Aorta (tissue), 5 donors: ENCODE measurements around the gene TAF8. TPM values are rescaled to one million over a fixed set of nuclear protein-coding genes. Genes with fewer than 3 reads are reported as not detected.

Experiments
- ATAC-seq: fragments of 200-7000 bp; cut with Tn5 transposase; one replicate; pipeline ENCODE4 v1.9.1; 2022; ENCODE audit warnings: moderate library complexity; ENCODE audit not compliant: low FRiP score
- DNase-seq, 2 donors: peaks; one replicate each; pipeline ENCODE4 v3.0.0-alpha.2; 2020
- H3K27ac ChIP-seq, 2 donors: one replicate each; pipeline ENCODE4 v1.5.1; 2013; ENCODE audit warnings: low read length in 2 of 2, mild to moderate bottlenecking in 2 of 2, moderate library complexity in 2 of 2, control low read depth in 1 of 2, inconsistent platforms in 1 of 2, low read depth in 1 of 2
- H3K27me3 ChIP-seq, 2 donors: one replicate each; pipeline ENCODE4 v1.6.1; 2013; ENCODE audit warnings: control low read depth in 1 of 2, low read length in 1 of 2, mild to moderate bottlenecking in 1 of 2, moderate library complexity in 1 of 2; ENCODE audit not compliant: insufficient read depth in 2 of 2, control insufficient read depth in 1 of 2
- H3K36me3 ChIP-seq, 2 donors: one replicate each; pipeline ENCODE4 v1.6.1; 2013; ENCODE audit warnings: control low read depth in 1 of 2, low read length in 1 of 2, mild to moderate bottlenecking in 1 of 2; ENCODE audit not compliant: insufficient read depth in 2 of 2, control insufficient read depth in 1 of 2
- H3K4me1 ChIP-seq, 2 donors: one replicate each; pipeline ENCODE4 v1.6.1; 2013; ENCODE audit warnings: low read length in 2 of 2, control low read depth in 1 of 2, mild to moderate bottlenecking in 1 of 2, moderate library complexity in 1 of 2; ENCODE audit not compliant: insufficient read depth in 2 of 2, control insufficient read depth in 1 of 2
- H3K4me3 ChIP-seq, 2 donors: one replicate each; pipeline ENCODE4 v1.5.1; 2013; ENCODE audit warnings: low read length in 2 of 2, control low read depth in 1 of 2, mild to moderate bottlenecking in 1 of 2
- H3K9me3 ChIP-seq: one replicate; pipeline ENCODE4 v1.6.1; 2013; ENCODE audit warnings: mild to moderate bottlenecking, low read length; ENCODE audit not compliant: control insufficient read depth
- WGBS, 2 donors: extraction: QIAGEN DNeasy Blood & Tissue Kit; methylation state at CpG; one replicate each; pipeline ENCODE4 v1.1.7; 2013; 5-methylcytosine and 5-hydroxymethylcytosine counted together
- intact Hi-C, 2 donors: fragments of 100-400 bp; cut with DNase I; formaldehyde crosslinking; loops; one replicate each; pipeline versions ENCODE4 v1.14.2 to v1.15.0; 2022
- polyA plus RNA-seq, 2 donors: library from polyadenylated mRNA; stranded (reverse); fragments of 200-250 nt; gene quantifications; one replicate each; pipeline ENCODE4 v1.2.3, GENCODE V29; 2013
- total RNA-seq, 2 donors: library from RNA; stranded (reverse); fragmentation: NEBNext Ultra II Directional; extraction: Animal tissue kit (Norgen Biotek cat#: 25700); gene quantifications; one replicate each; pipeline ENCODE4 v1.2.1, GENCODE V29; 2021
- donor health status: healthy with polysubstance abuse.
- donor health status: Bipolar disorder and iron deficiency.
- donor health status: DM: no; HTN: no; CAD: no.
- donor health status: DM: no; HTN: no; CAD: no.
- donor health status: DM: yes; HTN: yes; CAD: no.

TAF8 gene
- total and polyA plus RNA-seq, 4 donors: 14.7 to 28.6 (median 19.6) TPM

DNA sequence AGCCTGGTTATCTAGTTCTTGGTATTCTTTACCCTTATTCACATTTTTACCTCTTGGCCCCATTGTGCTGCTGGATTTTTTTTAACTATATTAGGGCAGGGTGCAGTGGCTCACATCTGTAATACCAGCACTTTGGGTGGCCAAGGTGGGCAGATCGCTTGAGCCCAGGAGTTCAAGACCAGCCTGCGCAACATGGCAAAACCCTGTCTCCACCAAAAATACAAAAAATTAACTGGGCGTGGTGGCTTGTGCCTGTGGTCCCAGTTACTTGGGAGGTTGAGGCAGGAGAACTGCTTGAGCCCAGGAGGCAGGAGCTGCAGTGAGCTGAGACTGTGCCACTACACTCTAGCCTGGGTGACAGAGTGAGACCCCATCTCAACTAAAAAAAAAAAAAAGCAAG, 12.2 kb upstream of the TAF8 start:
- Histone ChIP-seq H3K9me3 (no peaks in the 10 kb centered on the region), H3K4me1 (no peaks in the 10 kb centered on the region)
- intact Hi-C loops: no loop called here

DNA sequence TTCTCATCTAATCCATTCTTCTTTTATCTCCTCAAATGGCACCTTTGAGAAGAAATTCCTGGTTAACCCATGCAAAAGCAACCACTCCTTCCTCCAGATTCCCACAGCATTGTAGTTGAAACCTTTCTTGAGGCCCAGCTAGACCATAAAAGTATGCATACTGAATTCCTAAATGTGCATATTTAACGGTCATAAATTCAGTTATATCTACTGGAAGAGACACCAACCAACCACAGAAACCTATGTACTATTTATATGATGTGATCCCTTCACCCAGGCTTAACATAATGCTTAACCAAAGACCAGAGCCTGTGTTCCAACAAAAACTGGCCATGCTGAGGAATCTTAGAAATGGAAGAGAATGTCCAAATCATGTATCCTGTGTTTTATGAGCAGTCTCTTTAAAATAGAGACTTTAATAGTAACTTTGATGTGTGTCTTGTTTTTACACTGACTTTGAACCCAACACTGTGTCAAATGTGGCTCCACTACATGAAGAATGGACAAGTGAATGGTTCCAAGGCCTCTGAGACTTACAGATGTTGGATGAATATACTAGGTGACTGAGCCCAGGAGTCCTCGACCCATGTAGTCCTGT, 11.4 kb upstream of the TAF8 start:
- Histone ChIP-seq H3K27ac (no peak overlapping the region), H3K4me3 (no peak overlapping the region), H3K9me3 (no peaks in the 10 kb centered on the region), H3K27me3 (no peaks in the 10 kb centered on the region), H3K4me1 (no peaks in the 10 kb centered on the region), H3K36me3 (no peaks in the 10 kb centered on the region)
- DNase-seq (no peak), ATAC-seq (no peak)
- intact Hi-C loops: no loop called here
- WGBS, 2 donors: 33 to 46% methylated on average over 2 of the region's 2 CpGs

More for the DNA sequence above, 12.2 kb upstream of the TAF8 start:
- H3K36me3 ChIP-seq: no peaks in the 10 kb centered on the region
- H3K4me3 ChIP-seq: no peak overlapping the region
- ATAC-seq: no peak
- no peak for DNase-seq
- WGBS, 2 donors: 92 to 95% methylated on average over 3 of the region's 3 CpGs
- no peak overlapping the region for H3K27ac ChIP-seq
- H3K27me3 ChIP-seq: no peaks in the 10 kb centered on the region

DNA sequence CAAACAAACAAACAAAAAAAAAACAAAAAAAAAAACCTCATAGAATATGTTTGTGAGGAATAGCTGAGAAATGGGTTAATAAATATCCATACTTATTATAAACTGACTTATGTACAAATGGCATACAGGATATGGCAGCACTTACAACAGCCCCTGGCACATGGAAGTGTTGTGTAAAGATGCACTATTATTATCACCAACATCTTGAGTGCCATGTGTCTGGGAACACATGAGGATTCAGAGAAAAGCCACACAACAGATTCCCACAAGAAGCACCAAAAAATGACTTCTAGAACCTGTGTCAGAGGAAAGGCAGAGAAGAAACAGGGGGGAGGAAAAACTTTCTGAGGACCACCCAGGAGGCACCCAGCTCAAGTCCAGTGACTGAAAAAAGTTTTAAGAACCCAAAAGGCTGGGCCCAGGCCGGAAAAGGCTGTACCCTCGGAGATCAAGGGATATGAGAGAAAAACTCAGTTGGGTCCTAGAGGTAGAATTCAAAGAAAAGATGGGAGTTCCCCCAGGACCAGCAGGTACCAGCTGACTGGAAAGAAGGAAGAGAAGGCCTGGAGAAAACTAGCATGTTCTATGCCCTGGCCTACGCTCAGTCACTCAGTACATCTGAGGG, 9.4 kb upstream of the TAF8 start:
- ATAC-seq: no peak
- peaks cover 0 to 2% of the 10 kb centered on the region in 2 donors for H3K4me1 ChIP-seq
- no peak overlapping the region for H3K27ac ChIP-seq
- H3K36me3 ChIP-seq: no peaks in the 10 kb centered on the region
- no peak for DNase-seq
- H3K27me3 ChIP-seq: no peaks in the 10 kb centered on the region
- 85 to 88% methylated on average over 3 of the region's 3 CpGs for WGBS, 2 donors
- intact Hi-C loops: loop anchor here in 1 of 2 donors (5.0 kb wide), 2 partner anchors 104 to 259 kb away; partner anchors contain the start of gene PRICKLE4
- H3K4me3 ChIP-seq: no peak overlapping the region
- no peaks in the 10 kb centered on the region for H3K9me3 ChIP-seq

DNA sequence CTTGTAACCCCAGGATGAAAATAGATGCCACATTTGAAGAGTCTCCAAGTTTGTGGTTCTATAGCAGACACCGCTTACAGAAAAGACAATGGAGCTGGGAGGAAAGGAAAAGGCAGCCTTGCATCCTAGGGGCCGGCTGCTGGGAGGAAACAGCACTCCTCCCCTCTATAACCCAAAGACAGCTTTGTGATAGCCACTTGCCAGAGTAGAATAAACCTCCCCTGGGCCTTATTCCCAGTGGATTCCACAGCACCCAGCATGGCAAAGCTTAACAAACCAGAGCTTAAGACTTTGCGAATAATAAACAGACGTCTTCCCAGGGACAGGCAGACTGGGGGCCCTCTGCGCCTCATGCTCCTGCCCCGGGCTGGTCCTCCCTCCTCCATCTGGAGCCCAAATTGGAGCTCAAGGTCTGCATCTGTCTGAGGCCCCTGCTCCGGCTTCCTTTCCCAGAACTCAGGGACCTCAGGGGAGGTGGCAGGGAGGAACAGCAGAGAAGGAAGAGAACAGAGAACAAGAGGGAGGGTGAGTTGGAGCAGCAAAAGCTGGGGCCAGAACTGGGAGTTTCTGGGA, 8.8 kb upstream of the TAF8 start:
- Histone ChIP-seq H3K36me3 (no peaks in the 10 kb centered on the region), H3K27ac (no peak overlapping the region), H3K27me3 (no peaks in the 10 kb centered on the region), H3K9me3 (no peaks in the 10 kb centered on the region), H3K4me3 (no peak overlapping the region), H3K4me1 (peaks cover 0 to 2% of the 10 kb centered on the region in 2 donors)
- ATAC-seq (no peak), DNase-seq (no peak)
- WGBS, 2 donors: 69 to 76% methylated on average over 7 of the region's 7 CpGs
- intact Hi-C loops: loop anchor here in 1 of 2 donors (5.0 kb wide), 2 partner anchors 104 to 259 kb away; partner anchors contain the start of gene PRICKLE4

DNA sequence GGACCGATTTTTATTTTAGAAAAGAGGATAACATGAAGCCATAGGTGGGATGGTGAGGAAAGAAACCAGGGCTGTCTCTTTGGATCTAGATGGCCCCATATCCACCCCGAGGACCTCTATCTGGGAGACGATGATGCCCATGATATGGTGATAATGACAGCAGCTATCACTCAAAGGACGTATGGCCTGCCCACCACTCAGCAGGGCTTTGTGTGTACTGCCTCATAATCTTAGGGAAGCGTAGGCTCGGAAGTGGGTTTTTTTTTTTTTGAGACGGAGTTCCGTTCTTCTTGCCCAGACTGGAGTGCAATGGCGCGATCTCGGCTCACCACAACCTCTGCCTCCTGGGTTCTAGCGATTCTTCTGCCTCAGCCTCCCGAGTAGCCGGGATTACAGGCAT, 8.2 kb upstream of the TAF8 start:
- H3K4me1 ChIP-seq: peaks cover 0 to 2% of the 10 kb centered on the region in 2 donors
- H3K27ac ChIP-seq: no peak overlapping the region
- WGBS, 2 donors: 85 to 87% methylated on average over 14 of the region's 14 CpGs
- no peaks in the 10 kb centered on the region for H3K27me3 ChIP-seq
- intact Hi-C loops: loop anchor here in 1 of 2 donors (5.0 kb wide), 2 partner anchors 105 to 260 kb away; partner anchors contain the start of gene PRICKLE4
- no peaks in the 10 kb centered on the region for H3K9me3 ChIP-seq
- ATAC-seq (no peak), DNase-seq (no peak)
- H3K36me3 ChIP-seq: no peaks in the 10 kb centered on the region
- no peak overlapping the region for H3K4me3 ChIP-seq

DNA sequence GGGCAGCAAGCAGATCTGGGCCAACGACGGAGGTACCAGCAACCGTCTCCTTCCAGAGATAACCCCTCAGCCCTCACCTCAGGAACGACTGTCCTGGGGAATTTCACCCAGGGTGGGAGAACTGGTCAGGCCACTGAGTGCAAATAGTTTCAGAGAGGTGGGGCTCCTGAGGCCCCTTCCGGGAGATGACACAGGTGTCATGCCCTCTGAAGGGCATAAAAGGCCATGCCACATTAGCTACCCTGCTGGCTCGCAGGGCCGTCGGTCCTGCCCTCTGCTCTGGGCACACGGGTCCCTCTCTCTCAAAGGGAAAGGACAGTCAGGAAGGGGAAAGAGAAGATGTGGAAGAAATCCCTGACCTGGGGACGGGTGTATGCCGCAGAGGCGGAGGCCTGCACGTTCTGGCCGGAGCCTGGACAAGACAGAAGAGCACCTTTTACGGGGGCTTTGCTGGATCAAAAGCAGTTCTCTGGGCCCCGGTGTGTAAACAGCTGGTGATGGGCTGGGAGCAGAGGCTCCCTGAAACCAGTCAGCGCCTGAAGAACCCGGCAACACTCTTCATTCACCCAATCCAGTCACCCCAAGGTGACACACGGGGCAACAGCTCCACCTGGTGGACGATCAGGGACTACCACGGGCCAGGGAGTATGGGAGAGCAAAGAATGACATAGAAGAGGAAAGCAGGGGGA, 6.4 kb upstream of the TAF8 start:
- ATAC-seq (peak; percentile 89), DNase-seq (peak; percentile 91 to 96)
- no peak overlapping the region for H3K27ac ChIP-seq
- no peaks in the 10 kb centered on the region for H3K36me3 ChIP-seq
- intact Hi-C loops: loop anchor here (2.0 to 5.0 kb wide), 4 partner anchors 107 to 263 kb away; partner anchors contain the start of gene PRICKLE4 (in 2 of the 2)
- no peak overlapping the region for H3K4me3 ChIP-seq
- WGBS, 2 donors: 49% methylated on average over 21 of the region's 21 CpGs
- H3K4me1 ChIP-seq: peaks cover 0 to 2% of the 10 kb centered on the region in 2 donors
- no peaks in the 10 kb centered on the region for H3K27me3 ChIP-seq
- no peaks in the 10 kb centered on the region for H3K9me3 ChIP-seq

DNA sequence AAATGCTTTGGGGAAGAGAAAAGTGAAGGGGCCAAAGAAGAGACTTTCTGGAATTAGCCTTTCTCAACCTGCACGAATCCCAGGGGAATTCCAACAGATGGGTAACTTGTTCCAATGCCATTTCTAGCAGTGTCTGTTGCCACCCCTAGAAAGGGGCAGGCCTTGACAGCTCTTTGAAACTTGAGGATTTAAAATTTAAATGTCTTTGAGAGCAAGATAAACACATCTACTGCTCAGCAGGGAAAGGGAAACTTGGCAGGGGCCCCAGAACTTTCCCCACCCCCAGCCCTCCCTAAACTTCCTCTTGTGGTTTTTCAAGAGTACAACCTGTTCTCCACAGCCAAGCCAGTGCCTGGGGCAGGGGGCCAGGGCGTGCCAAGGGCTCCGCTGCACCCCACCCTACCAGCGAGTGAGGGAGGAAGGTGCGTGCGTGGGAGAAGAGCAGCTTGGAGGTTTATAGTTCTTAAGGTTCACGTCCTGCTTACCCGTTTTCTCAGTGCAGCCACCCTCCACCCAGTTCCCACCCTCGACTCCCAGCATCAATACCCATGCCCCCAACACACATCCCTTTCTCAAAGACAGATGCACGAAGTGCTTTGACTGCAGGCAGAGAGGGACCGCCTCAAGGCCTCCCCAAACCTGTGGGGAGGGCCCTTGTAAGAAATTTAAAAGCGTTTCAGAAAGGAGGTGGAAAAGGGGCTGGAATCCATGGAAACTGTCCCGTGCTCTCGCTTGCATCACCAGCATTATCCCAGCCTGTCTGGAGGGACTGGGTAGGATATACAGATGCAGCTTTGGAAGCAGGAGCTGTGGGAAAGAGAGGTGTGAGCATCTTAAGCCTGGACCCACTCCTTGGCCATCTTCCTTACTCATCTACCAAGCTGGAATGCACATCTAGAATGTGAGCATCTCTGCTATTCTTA, 4.5 kb upstream of the TAF8 start:
- ATAC-seq (peak; percentile 51), DNase-seq (peak; percentile 90 to 92)
- WGBS, 2 donors: 5% methylated on average over 14 of the region's 14 CpGs
- H3K36me3 ChIP-seq: no peaks in the 10 kb centered on the region
- peaks cover 0 to 2% of the 10 kb centered on the region in 2 donors for H3K4me1 ChIP-seq
- intact Hi-C loops: loop anchor here in 1 of 2 donors (2.0 kb wide), 2 partner anchors 199 to 265 kb away; partner anchors contain the start of gene PRICKLE4
- no peaks in the 10 kb centered on the region for H3K9me3 ChIP-seq
- H3K27me3 ChIP-seq: no peaks in the 10 kb centered on the region
- peak overlapping the region; percentile 10 to 77 for H3K27ac ChIP-seq
- no peak overlapping the region for H3K4me3 ChIP-seq
